ENCODE data around the gene SPATA46. TPM values are rescaled to one million over a fixed set of nuclear protein-coding genes. Genes with fewer than 3 reads are reported as not detected.

Gene SPATA46
- total and polyA plus RNA-seq, 2 of the 8 experiments (the other 6 are each of a cell fraction or from before 2014, with no cell fraction given), result not detected

DNA sequence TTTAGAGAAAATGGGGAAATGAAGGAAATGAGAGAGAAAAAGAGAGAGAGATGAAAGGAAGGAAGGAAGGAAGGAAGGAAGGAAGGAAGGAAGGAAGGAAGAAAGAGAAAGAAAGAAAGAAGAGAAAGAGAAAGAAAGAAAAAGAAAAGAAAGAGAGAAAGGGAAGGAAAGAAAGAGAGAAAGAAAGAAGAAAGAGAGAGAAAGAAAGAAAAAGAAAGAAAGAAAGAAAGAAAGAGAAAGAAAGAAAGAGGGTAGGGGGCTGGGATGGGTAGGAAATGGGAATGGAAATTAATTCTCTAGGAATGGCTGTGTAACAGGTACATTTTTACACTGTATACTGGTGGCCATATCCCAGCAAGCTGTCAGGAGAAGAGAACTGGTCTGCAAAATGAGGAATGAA is 39.6 kb upstream of the SPATA46 start:
- no peak overlapping the region for H3K23ac ChIP-seq (ENCODE audit: insufficient read length)
- no peak overlapping the region for H3K18ac ChIP-seq (ENCODE audit: extremely low read depth, low read length)
- ChIA-PET POLR2A (ENCODE audit: partially characterized antibody) (no interaction called here), CTCF (ENCODE audit: partially characterized antibody) (interaction anchor here (0.8 kb wide), 1 partner anchor 60 kb away, joined by 3 read pairs; no protein-coding TSS in a partner anchor)
- H3K56ac ChIP-seq (replicated peaks; ENCODE audit: insufficient read length, low read depth, low read length), result no peak overlapping the region
- H3K27me3 ChIP-seq (replicated peaks in 1 of 4; ENCODE audit: control insufficient read depth in 3 of 4, extremely low read depth in 1 of 4, insufficient read depth in 3 of 4, low read length in 3 of 4), result peaks cover 0 to 1% (median 0%) of the 10 kb centered on the region in 4 experiments; a peak in 1 of 7 replicates
- no peaks in the 10 kb centered on the region for H3K36me3 ChIP-seq (ENCODE audit: control insufficient read depth in 2 of 4, insufficient read depth in 4 of 4, low read length in 3 of 4)
- no peak overlapping the region for H4K5ac ChIP-seq (ENCODE audit: insufficient read length, low read depth, low read length)
- no peak overlapping the region for H2BK15ac ChIP-seq (ENCODE audit: low read length)
- no peak overlapping the region for H2AFZ ChIP-seq (ENCODE audit: low read length)
- H2BK120ac ChIP-seq (replicated peaks; ENCODE audit: low read depth, low read length), result no peak overlapping the region
- DNase-seq (ENCODE audit: low read depth in 1 of 2, low spot score in 2 of 2) (no peak), FAIRE-seq (no peak)
- TF ChIP-seq RXRA (IDR thresholded peaks at IDR 0.05; ENCODE audit: insufficient read depth, low read depth, low read length) (no peak), CHD2 (IDR thresholded peaks at IDR 0.05; ENCODE audit: low read length) (no peak), ZNF274 (IDR thresholded peaks at IDR 0.05; ENCODE audit: borderline replicate concordance, extremely low read depth, low read length) (no peak), BRCA1 (IDR thresholded peaks at IDR 0.05; ENCODE audit: low read depth, low read length) (no peak), CBX8 (IDR thresholded peaks at IDR 0.05; ENCODE audit: borderline replicate concordance, low read depth, low read length) (no peak), RBBP5 (IDR thresholded peaks at IDR 0.05; ENCODE audit: borderline replicate concordance, low read depth, low read length) (no peak), EGR1 (IDR thresholded peaks at IDR 0.05; ENCODE audit: borderline replicate concordance, low read depth, low read length) (no peak), HDAC6 (IDR thresholded peaks at IDR 0.05; ENCODE audit: low read depth, low read length) (no peak), SP2 (IDR thresholded peaks at IDR 0.05; ENCODE audit: low read length) (no peak), CBX5 (IDR thresholded peaks at IDR 0.05; ENCODE audit: low read depth, low read length) (no peak), MAFK (IDR thresholded peaks at IDR 0.05; ENCODE audit: low read depth, low read length) (no peak), PHF8 (conservative IDR thresholded peaks at IDR 0.05; ENCODE audit: low read depth, low read length) (no peak), POLR2A (IDR thresholded peaks at IDR 0.05; ENCODE audit: control extremely low read depth in 1 of 2, low read depth in 2 of 2, low read length in 2 of 2) (no peak), EP300 (IDR thresholded peaks at IDR 0.05; ENCODE audit: borderline replicate concordance in 1 of 2, low read depth in 2 of 2, low read length in 2 of 2) (no peak)
- TF ChIP-seq, protein P1, sequence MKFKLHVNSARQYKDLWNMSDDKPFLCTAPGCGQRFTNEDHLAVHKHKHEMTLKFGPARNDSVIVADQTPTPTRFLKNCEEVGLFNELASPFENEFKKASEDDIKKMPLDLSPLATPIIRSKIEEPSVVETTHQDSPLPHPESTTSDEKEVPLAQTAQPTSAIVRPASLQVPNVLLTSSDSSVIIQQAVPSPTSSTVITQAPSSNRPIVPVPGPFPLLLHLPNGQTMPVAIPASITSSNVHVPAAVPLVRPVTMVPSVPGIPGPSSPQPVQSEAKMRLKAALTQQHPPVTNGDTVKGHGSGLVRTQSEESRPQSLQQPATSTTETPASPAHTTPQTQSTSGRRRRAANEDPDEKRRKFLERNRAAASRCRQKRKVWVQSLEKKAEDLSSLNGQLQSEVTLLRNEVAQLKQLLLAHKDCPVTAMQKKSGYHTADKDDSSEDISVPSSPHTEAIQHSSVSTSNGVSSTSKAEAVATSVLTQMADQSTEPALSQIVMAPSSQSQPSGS (IDR thresholded peaks at IDR 0.05; ENCODE audit: low read length), result no peak
- no peak overlapping the region for H3K27ac ChIP-seq (ENCODE audit: low read depth, low read length)
- no peaks in the 10 kb centered on the region for H3K79me1 ChIP-seq (ENCODE audit: low read depth, low read length)
- H4K20me1 ChIP-seq (replicated peaks in 1 of 2; ENCODE audit: control insufficient read depth in 1 of 2, insufficient read depth in 2 of 2, low read length in 2 of 2), result no peaks in the 10 kb centered on the region
- no peak overlapping the region for H3K9ac ChIP-seq (replicated peaks in 1 of 4; ENCODE audit: extremely low read depth in 1 of 4, low read depth in 3 of 4, low read length in 3 of 4)
- H2BK5ac ChIP-seq (ENCODE audit: low read depth, low read length), result no peak overlapping the region
- no peak overlapping the region for H2AK5ac ChIP-seq (ENCODE audit: low read depth, low read length)
- H3K9me3 ChIP-seq (ENCODE audit: insufficient read depth in 2 of 2, low read depth in 1 of 2, low read length in 1 of 2), result no peaks in the 10 kb centered on the region; a peak in 2 of 4 replicates
- H3K79me2 ChIP-seq (ENCODE audit: control insufficient read depth in 1 of 2, insufficient read depth in 2 of 2, low read length in 2 of 2), result no peaks in the 10 kb centered on the region
- H2BK20ac ChIP-seq (ENCODE audit: low read length), result no peak overlapping the region
- no peaks in the 10 kb centered on the region for H3K23me2 ChIP-seq (ENCODE audit: low read depth, low read length)
- H4K8ac ChIP-seq (ENCODE audit: extremely low read depth, insufficient read depth, low read length), result no peak overlapping the region
- no peak overlapping the region for H3K4me2 ChIP-seq (ENCODE audit: insufficient read depth in 1 of 2, low read depth in 2 of 2, low read length in 2 of 2)
- H2BK12ac ChIP-seq (ENCODE audit: low read depth, low read length), result no peak overlapping the region
- H3K4ac ChIP-seq (replicated peaks; ENCODE audit: insufficient read length, low read depth, low read length), result no peak overlapping the region
- no peak overlapping the region for H3K4me3 ChIP-seq (ENCODE audit: extremely low read depth in 1 of 4, insufficient read depth in 2 of 4, low read depth in 3 of 4, low read length in 4 of 4)
- no peak overlapping the region for H3K14ac ChIP-seq (ENCODE audit: insufficient read length)
- H4K91ac ChIP-seq (replicated peaks; ENCODE audit: insufficient read length, low read length), result no peak overlapping the region
- H3K4me1 ChIP-seq (replicated peaks in 1 of 4; ENCODE audit: control insufficient read depth in 3 of 4, insufficient read depth in 4 of 4, low read length in 3 of 4), result no peaks in the 10 kb centered on the region
